ENCODE data around the gene LSM4. TPM values are rescaled to one million over a fixed set of nuclear protein-coding genes. Genes with fewer than 3 reads are reported as not detected.

LSM4 gene
- total RNA-seq, 1 experiment from 2014 or later, result 713 TPM

DNA sequence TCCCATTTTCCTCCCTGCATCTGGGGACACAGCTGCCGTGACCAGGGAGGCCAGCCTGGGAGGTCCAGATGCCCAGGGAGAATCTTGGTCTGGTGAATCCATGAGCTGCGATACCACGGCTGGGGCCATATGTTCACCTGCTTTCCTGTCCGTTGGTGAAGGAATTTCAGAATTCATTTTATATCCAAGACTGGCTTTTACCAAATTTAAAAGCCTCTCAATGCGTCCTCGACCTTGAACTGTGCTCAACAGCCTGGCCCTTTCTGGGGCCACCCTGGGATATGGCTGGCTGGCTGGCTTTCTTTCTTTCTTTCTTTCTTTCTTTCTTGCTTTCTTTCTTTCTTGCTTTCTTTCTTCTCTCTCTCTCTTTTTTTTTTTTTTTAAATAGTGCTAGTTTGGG, 40.9 kb upstream of the LSM4 start:
- intact Hi-C loops (cut with micrococcal nuclease), result loop anchor here (2.0 kb wide), 1 partner anchor 17 kb away; no protein-coding TSS in a partner anchor
- no TSS peak for BruUV-seq (replicated peaks)
- Histone ChIP-seq H4K20me1 (ENCODE audit: low read length) (no peaks in the 10 kb centered on the region), H3K36me3 (ENCODE audit: low read depth, low read length) (no peaks in the 10 kb centered on the region), H3K9ac (ENCODE audit: low read length) (no peak overlapping the region), H3K79me2 (ENCODE audit: low read length) (no peaks in the 10 kb centered on the region), H3F3A (ENCODE audit: low read length, unreplicated experiment) (no peaks in the 10 kb centered on the region), H3K4me3 (ENCODE audit: low read length) (no peak overlapping the region), H3K9me3 (ENCODE audit: low read length) (no peaks in the 10 kb centered on the region), H3K27me3 (ENCODE audit: low read length) (no peaks in the 10 kb centered on the region), H3K4me1 (ENCODE audit: insufficient read depth, low read length) (peaks cover 19% of the 10 kb centered on the region), H3K9me2 (replicated peaks; ENCODE audit: low read length) (no peaks in the 10 kb centered on the region), H3K27ac (ENCODE audit: low read length) (no peak overlapping the region), H2AFZ (ENCODE audit: low read length) (no peak overlapping the region), H3K4me2 (ENCODE audit: low read length) (no peak overlapping the region)
- CTCF ChIA-PET, result interaction anchor here (0.6 kb wide), 1 partner anchor 24 kb away, joined by 5 read pairs; no protein-coding TSS in a partner anchor
- DNase-seq, result no peak
- TF ChIP-seq EZH2 (IDR thresholded peaks at IDR 0.05; ENCODE audit: low read length, unreplicated experiment) (no peak), EZH2phosphoT487 (IDR thresholded peaks at IDR 0.05; ENCODE audit: borderline replicate concordance, low read length) (no peak)
- TF ChIP-seq, protein P1, sequence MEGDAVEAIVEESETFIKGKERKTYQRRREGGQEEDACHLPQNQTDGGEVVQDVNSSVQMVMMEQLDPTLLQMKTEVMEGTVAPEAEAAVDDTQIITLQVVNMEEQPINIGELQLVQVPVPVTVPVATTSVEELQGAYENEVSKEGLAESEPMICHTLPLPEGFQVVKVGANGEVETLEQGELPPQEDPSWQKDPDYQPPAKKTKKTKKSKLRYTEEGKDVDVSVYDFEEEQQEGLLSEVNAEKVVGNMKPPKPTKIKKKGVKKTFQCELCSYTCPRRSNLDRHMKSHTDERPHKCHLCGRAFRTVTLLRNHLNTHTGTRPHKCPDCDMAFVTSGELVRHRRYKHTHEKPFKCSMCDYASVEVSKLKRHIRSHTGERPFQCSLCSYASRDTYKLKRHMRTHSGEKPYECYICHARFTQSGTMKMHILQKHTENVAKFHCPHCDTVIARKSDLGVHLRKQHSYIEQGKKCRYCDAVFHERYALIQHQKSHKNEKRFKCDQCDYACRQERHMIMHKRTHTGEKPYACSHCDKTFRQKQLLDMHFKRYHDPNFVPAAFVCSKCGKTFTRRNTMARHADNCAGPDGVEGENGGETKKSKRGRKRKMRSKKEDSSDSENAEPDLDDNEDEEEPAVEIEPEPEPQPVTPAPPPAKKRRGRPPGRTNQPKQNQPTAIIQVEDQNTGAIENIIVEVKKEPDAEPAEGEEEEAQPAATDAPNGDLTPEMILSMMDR (conservative IDR thresholded peaks at IDR 0.05; ENCODE audit: low read depth, low read length), result no peak
- no peak for ATAC-seq
- POLR2A ChIA-PET (ENCODE audit: unreplicated experiment), result interaction anchor here (0.8 kb wide), 1 partner anchor 17 kb away, joined by 3 read pairs; no protein-coding TSS in a partner anchor

DNA sequence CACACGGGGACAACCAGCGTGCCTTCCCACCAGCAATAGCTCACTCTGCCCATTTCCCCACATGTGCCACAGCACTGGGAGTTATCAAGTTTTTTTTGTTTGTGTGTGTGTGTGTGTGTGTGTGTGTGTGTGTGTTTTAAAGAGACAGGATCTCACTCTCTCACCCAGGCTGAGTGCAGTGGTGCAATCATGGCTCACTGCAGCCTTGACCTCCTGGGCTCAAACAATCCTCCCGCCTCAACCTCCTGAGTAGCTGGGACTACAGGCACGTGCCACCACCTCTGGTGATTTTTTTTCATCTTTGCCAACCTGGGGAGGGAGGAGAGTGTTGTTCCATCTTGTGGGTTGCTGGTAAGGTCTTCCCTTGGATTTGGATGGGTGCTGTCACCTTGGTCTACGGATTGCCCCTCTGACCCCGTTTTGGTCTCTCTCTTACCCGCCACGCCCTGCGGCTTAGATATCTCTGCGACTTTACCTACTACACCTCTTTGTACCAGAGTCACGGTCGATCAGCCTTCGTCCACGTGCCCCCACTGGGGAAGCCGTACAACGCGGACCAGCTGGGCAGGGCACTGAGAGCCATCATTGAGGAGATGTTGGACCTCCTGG, 40.2 kb upstream of the LSM4 start:
- no TSS peak for BruUV-seq (replicated peaks)
- TF ChIP-seq, protein P1 (conservative IDR thresholded peaks at IDR 0.05; ENCODE audit: low read depth, low read length), result no peak
- TF ChIP-seq EZH2 (IDR thresholded peaks at IDR 0.05; ENCODE audit: low read length, unreplicated experiment) (no peak), EZH2phosphoT487 (IDR thresholded peaks at IDR 0.05; ENCODE audit: borderline replicate concordance, low read length) (no peak)
- no peak for ATAC-seq

DNA sequence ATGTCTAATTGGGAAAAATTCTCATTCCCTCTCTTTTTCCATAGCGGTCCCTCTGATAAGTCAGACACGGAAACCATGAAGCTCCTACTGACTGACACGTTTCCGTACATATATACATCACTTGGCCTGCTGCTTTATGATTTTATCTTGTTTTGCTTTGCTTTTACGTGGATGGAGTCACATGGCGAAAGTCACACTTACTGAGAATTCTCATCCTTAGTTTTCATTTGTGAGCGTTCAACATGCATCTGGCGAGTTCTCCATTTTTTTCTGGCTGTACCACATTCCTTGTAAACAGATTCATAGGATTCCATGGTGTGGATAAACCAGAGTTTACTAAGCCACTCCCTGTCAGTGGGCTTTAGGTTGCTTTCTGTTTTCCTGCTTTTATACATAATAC, 38.8 kb upstream of the LSM4 start:
- no TSS peak for BruUV-seq (replicated peaks)
- Histone ChIP-seq H3K9me2 (replicated peaks; ENCODE audit: low read length) (no peaks in the 10 kb centered on the region), H3K27me3 (ENCODE audit: low read length) (no peaks in the 10 kb centered on the region), H2AFZ (ENCODE audit: low read length) (no peak overlapping the region), H3K9me3 (ENCODE audit: low read length) (no peaks in the 10 kb centered on the region), H3K36me3 (ENCODE audit: low read depth, low read length) (no peaks in the 10 kb centered on the region), H4K20me1 (ENCODE audit: low read length) (no peaks in the 10 kb centered on the region), H3K9ac (ENCODE audit: low read length) (no peak overlapping the region), H3K27ac (ENCODE audit: low read length) (no peak overlapping the region), H3K4me3 (ENCODE audit: low read length) (no peak overlapping the region), H3K4me1 (ENCODE audit: insufficient read depth, low read length) (peaks cover 19% of the 10 kb centered on the region), H3K79me2 (ENCODE audit: low read length) (no peaks in the 10 kb centered on the region), H3K4me2 (ENCODE audit: low read length) (no peak overlapping the region), H3F3A (ENCODE audit: low read length, unreplicated experiment) (no peaks in the 10 kb centered on the region)
- TF ChIP-seq, protein P1 (conservative IDR thresholded peaks at IDR 0.05; ENCODE audit: low read depth, low read length), result no peak
- TF ChIP-seq EZH2phosphoT487 (IDR thresholded peaks at IDR 0.05; ENCODE audit: borderline replicate concordance, low read length) (no peak), EZH2 (IDR thresholded peaks at IDR 0.05; ENCODE audit: low read length, unreplicated experiment) (no peak)
- no peak for DNase-seq
- ChIA-PET CTCF (no interaction called here), POLR2A (ENCODE audit: unreplicated experiment) (no interaction called here)
- no peak for ATAC-seq
- intact Hi-C loops (cut with micrococcal nuclease), result no loop called here

More for the DNA sequence above, 40.2 kb upstream of the LSM4 start:
- Histone ChIP-seq H4K20me1 (ENCODE audit: low read length) (no peaks in the 10 kb centered on the region), H3K9me2 (replicated peaks; ENCODE audit: low read length) (no peaks in the 10 kb centered on the region), H3K27ac (ENCODE audit: low read length) (no peak overlapping the region), H3K4me3 (ENCODE audit: low read length) (no peak overlapping the region), H3K9me3 (ENCODE audit: low read length) (no peaks in the 10 kb centered on the region), H3K4me1 (ENCODE audit: insufficient read depth, low read length) (peaks cover 19% of the 10 kb centered on the region), H3K4me2 (ENCODE audit: low read length) (no peak overlapping the region), H3K27me3 (ENCODE audit: low read length) (no peaks in the 10 kb centered on the region), H3K9ac (ENCODE audit: low read length) (no peak overlapping the region), H2AFZ (ENCODE audit: low read length) (no peak overlapping the region), H3F3A (ENCODE audit: low read length, unreplicated experiment) (no peaks in the 10 kb centered on the region), H3K36me3 (ENCODE audit: low read depth, low read length) (no peaks in the 10 kb centered on the region), H3K79me2 (ENCODE audit: low read length) (no peaks in the 10 kb centered on the region)
- CTCF ChIA-PET, result interaction anchor here (0.7 kb wide), 1 partner anchor 154 kb away, joined by 5 read pairs; no protein-coding TSS in a partner anchor
- POLR2A ChIA-PET (ENCODE audit: unreplicated experiment), result no interaction called here
- intact Hi-C loops (cut with micrococcal nuclease), result no loop called here
- no peak for DNase-seq

Measured in PC-3 (cell line).